Gastrocnemius medialis (tissue), 4 donors: Measurements from ENCODE around the gene TMEM123.
"Not testable (repeated sequence)": the region's sequence is repeated elsewhere in the genome, so short reads cannot be mapped to it uniquely, and the experiment has no call there.

Source experiments
- CTCF ChIP-seq, 5 experiments: fragments of 450-650 bp in 3 of 5; fragments of 200-600 bp in 2 of 5; sonication (generic) in 2 of 5; IDR thresholded peaks in 4 of 5; conservative IDR thresholded peaks in 1 of 5; 1 replicate in 4 of 5; 2 replicates in 1 of 5; pipeline ENCODE4 v1.5.1; 2016 to 2019; ENCODE audit warnings: antibody characterized with exemption in 5 of 5, mild to moderate bottlenecking in 3 of 5, moderate library complexity in 3 of 5
- POLR2A ChIP-seq, 2 donors: fragments of 450-650 bp; IDR thresholded peaks; one replicate each; pipeline ENCODE4 v1.6.1; 2017; ENCODE audit warnings: antibody characterized with exemption in 2 of 2, mild to moderate bottlenecking in 2 of 2, moderate library complexity in 2 of 2

DNA sequence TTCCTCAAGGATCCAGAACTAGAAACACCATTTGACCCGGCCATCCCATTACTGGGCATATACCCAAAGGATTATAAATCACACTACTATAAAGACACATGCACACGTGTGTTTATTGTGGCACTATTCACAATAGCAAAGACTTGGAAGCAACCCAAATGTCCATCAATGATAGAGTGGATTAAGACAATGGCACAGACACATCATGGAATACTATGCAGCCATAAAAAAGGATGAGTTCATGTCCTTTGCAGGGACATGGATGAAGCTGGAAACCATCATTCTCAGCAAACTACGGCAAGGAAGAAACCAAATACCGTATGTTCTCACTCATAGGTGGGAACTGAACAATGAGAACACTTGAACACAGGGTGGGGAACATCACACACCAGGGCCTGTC is 8.4 kb downstream of the TMEM123 start:
- TF ChIP-seq CTCF (IDR thresholded peaks at IDR 0.05 in 4 of 5, conservative IDR thresholded peaks at IDR 0.05 in 1 of 5); POLR2A (IDR thresholded peaks at IDR 0.05): not testable (repeated sequence)
